Activated CD8-positive, alpha-beta memory T cell treated with anti-CD3 and anti-CD28 coated beads, Interleukin-2, amount 50 U/mL, for 24 hours (primary cell): ENCODE data around the gene BAHCC1.

Experiments
- DNase-seq: peaks from one replicate; pipeline ENCODE4 v3.0.0-alpha.2; 2020; ENCODE audit errors: extremely low read depth

Gene BAHCC1

DNA sequence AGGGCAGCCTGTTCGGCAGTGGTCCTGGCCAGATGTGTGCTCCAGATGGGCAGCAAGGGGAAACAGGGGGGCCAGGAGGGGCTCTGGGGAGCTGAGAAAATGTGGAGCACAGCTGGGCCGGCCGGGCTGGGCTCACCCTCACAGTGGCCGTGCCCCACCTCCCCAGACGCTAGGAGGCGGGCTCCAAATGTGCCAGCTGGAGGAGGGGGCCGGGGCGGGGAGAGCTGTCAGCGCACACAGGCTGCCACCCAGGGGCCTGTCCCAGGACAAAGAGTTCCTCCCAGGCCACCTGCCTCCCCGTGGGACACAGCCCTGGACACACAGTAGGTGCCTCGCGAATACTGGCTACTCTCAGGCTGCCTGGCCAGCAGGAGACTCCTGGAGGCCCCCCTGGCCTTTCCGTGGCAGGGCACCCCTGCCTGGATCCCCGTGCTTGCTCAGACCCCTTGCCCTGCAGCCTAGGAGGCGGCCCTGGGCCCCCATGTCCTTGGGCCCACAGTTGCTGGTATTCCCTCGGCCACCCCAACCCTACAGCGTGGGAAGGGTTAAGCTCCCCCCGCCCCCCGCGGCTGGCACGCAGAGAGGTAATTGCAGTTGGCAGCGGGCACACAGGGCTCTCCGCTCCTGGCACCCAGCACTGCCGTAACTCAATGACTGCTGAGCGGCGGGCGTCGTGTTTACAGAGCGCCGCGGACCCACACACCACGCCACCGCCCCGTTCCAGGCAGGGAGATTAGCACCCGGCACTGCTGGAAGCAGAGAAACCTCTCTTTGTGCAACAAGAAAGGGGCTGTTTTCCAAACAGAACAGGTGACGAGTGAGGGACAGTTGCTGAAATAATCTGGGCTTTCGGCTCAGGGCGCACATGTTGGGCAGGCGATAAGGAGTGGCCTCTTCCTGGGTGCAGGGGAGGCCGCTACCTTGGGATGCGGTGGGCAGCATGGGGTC lies 32.2 kb downstream of the BAHCC1 start:
- DNase-seq = no peak

DNA sequence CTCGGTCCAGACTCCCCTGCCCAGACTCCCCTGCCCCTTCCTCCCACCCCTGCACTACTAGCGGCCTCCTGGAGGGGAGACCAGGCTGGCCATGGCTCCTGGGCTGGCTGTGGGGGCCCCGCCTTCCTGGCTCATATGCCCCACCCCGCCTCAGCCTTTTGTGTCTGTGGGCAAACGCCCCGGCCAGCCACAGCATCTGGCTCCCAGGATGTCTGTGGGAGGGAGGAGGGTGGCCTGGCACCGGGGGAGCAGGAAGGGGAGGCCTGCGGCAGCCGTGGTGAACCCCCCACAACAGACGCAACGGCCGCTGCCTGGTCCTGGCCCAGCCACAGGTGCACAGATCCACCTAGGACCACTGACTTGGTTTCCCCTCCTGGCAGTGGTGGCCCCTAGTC lies 32.9 kb downstream of the BAHCC1 start:
- DNase-seq = no peak

DNA sequence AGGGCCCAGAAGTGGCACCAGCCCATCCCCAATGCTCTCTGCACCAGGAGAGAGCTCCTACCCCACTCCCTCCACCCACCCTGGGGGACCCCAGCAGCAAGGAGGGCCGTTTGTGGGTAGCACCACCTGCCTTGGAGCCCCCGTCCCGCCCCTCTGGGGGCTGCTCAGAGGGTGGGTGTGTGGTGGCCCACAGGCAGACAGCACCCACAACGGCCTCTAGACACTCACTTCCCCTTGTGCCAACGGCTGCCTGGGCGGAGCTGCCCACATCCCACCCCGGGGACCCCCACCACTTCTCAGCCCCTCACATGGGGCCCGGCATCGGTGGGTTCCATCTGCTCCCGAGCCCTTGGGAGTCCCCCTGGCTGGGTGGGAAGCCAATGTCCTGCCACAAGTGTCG lies 33.3 kb downstream of the BAHCC1 start:
- DNase-seq = no peak

DNA sequence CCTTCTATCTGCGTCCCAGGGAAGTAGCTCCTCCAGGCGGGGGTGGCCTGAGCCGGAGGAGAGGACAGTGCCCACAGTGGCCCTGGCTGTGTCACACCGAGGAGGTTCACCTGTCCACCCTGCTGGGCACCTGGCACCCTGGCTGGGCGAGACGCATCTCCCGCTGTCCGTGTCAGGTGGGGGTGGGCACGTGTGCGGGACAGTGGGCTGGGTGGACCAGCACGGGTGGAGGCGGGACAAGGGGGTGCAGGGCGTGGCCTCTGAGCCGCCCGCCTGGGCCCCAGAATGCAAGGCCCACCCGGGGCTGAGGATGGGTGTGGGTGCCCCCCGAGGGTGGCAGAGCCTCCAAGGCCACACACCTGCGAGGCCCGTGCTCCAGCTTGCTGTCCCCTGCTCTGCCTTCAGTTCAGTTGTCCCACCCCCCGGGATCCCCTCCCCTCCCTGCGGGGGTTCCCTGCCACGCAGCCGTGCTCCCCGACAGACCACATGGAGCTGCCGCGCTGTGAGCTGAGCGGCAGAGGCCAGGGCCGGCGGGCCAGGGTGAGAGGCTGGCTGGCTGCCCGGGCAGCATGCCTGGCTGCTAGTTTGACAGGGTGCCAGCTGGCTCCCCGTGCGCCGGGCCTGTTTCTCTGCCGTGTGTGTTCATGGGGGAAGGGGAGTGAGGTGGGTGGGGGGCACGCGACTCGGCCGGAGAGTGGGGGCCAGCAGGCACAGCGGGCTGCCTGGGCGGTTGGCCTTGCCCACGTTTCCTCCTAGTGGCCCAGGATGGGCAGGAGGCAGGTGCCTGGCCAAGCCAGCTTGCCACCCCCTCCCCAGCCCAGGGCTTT lies 33.9 kb downstream of the BAHCC1 start:
- no peak for DNase-seq

DNA sequence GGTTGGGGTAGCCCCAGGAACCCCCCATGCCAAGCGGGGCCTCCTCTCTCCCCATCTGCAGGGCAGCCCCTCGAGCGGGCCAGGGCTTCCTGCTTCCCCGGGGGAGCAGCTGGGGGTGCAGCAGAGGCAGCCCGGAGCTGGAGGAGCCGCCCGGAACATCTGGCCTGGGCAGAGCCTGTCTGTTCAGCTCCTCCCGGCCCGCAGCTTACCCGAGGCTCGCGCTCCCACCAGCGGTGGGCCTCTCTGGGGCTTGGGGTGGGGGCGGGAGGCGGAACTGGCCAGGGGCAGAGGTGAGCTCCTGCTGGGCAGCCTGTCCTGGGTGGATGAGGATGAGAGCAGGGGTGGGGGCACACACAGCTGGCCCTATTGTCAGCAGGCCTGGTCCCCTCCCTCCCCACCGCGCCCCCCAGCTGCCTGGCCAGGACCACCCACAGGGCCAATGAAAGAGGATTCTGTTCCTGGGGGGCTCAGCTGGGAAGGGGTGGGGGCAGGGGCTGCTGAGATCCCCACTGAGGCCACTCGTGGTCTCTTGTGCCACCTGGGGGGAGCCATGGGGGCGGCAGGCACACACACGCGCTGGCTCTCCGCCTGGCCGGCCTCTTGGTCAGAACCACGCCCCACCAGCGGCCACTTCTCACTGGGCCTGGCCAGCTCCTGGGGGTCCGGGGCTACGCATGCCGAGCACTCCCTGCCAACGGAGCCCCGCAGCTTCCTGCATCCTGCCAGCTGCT lies 34.7 kb downstream of the BAHCC1 start:
- no peak for DNase-seq

DNA sequence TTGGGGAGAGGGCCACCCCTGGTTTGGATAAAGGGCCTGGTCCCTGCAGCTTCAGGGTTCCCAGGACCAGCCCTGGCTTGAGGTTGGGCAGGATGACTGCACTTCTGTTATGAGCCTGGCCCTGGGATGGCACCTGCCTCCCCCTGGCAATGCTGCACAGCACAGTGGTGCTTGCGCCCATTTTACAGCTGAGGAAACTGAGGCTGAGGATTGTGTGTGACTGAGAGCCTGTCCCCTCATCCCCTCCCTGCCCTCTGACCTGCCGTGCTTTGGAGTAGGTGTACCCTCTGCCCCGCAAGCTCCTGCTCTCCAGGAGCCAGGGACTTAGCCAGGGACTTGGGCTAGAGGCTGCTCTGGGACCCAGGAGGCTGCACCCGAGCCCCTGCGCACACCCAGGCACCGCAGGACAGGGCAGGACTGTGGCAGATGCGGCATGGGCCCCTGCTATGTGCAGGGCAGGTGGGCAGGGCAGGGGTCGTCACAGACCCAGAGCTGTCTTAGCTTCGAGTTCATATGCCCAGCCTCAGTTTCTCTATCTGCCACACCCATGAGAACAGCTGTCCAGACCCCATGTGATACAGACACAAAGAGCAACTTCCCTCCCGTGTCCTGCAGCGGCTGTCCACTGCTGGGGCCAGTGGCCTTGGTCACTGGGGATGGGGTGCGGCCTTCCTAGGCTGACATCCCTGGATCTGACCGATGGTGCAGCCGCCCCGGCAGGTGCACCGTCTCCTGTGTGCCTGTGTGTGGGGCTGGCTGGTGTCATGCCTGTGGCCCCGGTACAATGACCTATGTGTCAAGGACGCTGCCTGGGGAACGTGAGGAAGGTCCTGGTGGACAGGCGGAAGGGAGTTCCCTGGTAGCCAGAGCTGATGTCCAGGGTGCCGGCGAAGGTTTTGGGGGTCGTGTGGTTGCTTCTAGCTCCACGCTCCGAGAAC lies 36.6 kb downstream of the BAHCC1 start:
- DNase-seq = no peak

DNA sequence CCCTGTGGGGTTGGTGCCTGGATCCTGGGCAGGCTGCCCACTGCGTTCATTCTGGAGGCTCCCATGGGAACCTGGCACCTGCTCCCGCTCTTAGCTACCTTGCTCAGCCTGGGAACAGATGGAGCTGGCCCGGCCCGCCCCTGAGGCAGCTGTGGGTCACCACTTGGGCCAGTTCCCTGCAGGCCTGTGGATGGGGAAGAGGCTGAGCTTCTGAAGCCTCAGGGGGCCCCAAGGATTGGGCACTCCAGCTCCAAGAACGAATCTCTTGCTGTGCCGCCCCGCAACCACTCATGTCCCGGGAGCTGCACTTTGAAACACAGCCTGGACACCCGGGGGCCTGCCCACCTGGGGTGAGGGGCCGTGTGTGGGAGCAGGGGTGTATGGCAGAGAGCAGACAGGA lies 37.7 kb downstream of the BAHCC1 start:
- no peak for DNase-seq

DNA sequence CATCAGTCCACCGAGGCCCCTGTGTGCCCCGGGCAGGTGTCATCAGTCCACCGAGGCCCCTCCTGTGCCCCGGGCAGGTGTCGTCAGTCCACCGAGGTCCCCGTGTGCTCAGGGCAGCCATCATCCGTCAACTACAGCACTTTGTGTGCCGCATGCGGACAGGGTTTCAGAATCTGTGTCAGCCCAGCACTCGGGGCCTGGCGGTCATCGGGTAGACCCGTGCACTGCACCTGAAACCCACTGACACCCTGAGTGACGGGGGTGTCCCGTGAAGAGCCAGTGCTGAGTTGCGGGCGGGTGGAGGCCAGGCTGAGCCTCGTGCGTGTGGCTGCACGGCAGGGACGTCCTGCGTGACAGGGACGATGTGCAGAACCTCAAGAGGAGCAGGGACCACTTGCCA lies 38.4 kb downstream of the BAHCC1 start:
- no peak for DNase-seq

DNA sequence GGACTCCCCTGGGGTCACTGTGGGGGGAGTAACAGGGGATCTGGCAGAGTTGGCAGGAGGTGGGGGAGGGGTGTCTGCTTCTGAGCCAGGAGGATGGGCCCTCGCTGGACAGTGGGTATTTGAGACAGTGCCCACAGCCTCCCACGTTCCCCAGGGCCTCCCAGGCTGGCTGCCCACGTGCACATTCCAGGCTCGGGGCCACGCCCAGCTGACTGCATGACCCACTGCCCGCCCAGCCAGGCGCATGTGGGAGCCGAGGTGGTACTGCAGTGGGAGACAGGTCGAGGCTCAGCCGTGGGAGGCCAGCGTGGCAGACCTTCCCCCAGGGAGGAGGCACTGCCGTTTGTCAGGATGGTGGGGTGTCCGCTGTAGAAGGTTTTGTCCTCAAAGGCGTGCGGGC lies 38.8 kb downstream of the BAHCC1 start:
- DNase-seq = no peak

DNA sequence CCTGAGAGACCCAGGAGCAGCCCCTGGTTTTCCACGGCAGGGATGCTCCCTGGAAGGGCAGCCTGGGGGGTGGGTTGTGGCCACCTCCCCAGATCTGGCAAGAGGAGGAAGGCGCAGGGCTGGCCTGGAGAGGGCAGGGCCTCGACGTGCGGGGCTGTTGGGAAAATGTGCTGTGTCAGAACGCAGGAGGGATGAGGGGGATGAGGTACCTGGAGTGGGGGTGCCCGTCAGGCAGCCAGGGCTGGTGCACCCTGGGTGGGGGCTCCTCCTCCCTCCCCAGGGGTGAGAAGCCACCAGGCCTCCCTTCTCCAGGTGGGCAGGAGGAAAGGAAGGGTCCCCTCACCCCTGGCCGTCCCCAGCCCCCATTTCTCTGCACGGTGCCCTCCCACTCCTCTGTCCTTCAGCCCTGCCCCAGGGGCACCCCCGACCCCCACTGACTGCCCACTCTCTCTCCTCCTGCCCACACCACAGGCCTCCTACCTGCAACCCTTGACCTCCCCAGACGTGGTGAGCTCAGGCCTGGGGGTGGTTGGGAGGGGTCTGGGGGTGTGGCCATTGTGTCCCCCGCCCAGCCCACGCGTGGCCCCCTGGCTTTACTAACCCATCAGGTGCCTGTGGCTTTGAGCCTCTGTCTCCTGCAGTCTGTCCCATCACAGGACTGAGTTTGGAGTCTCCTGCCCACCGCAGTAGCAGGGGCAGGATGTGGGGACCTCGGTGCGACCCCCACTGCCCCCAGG lies 39.6 kb downstream of the BAHCC1 start:
- DNase-seq = no peak

DNA sequence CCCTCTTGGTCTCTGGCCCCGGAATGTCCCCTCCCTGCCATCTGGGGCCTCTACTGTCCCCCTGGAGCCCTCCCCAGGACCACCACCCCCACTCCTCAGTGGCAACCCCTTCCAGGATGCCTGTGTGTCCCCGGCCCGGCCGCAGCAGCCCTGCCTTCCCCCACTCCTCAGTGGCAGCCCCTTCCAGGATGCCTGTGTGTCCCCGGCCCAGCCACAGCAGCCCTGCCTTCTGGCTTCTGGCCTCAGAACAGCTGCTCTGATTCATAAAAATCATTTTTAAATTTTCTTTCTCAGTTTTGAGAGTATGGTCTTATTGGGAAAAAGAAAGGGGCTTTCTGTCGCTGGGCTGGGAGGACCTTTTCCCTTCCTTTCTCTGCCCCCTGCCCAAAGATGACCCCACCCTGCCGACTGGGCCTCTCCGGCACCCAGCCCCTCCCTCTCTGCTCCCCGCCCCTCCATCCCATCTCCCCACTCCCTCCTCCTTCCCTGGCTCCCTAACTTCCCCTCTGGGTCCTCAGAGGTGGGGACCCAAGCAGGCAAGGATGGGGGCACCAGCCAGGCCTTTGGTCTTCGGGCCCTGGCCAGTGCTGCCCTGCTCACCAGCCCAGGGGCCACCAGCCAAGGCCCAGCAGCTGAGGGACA lies 40.5 kb downstream of the BAHCC1 start:
- no peak for DNase-seq

DNA sequence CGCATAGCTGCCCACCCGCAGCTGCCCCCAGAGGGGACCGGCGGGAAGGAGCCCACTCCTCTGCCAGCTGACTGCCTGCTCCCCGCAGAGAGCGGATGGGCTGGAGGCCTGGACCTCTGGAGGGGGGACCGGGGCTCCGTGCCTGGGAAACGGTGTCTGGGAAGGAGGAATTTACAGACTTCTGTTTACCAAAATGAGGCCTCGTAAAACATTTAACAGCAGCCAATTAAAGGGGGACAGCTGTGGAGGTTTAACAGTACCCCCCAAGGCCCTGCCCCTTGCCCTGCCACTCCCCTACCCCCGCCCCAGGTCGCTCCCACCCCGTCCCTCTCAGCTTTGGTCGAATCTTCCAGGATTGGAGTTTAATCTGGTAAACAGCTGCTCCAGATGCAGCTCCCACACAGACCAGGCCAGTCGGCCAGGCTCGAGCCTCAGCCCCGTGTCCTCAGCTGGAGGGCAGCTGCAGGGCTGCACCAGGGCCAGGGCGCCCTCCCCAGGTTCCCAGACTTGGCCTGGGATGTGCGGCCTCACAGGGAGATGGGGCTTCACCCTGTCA lies 41.1 kb downstream of the BAHCC1 start:
- DNase-seq = no peak

DNA sequence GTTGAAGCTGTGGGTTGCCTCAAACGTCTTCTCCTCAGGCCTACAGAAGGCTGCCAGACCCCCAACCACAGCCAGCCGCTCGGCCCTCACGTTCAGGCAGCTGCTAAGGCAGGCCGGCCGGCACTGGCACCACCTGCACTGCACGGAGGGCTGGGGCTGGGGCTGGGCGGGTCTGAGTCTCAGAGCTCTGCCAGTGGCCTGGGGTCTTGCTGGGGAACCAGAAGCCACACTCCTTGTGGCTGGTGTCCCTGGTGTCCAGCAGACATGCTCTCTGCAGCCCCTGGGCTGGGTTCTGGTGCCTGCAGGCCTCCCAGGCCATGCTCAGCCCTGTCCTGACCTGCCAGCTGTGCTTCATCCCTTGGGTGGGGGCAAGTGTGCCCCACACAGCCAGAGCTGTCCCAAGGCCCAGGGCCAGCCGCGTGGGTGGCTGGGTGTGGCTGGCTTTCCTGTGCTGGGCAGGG lies 42.0 kb downstream of the BAHCC1 start:
- no peak for DNase-seq

DNA sequence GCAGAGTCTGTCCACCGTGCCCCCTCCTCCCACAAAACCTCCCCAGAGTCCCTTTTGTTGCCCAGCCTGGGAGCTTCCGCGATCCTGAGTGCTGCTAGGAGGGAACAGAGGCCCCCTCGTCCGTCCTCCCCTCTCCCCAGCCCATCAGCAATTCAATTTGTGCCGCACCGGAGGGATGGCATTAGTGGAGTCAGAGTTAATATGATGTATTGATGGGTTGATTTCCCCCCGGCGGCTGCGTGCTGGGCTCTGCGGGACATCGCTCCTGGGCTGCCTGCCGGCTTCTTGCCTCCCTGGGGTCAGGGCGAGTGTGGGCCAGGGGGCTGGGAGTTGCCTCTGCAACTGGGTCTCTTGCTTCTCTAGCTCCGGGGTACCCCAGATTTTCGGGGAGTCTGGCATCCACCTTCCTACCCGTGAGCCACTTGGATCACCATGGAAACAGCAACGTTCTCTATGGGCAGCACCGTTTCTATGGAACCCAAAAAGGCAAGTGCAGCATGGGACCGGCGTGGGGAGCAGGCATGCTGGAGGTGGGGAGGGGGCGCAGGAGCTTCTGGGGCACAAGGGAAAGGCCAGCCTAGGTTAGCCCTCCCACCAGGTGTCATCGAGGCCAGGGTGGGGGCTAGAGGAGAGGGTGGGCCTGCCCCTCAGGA lies 42.9 kb downstream of the BAHCC1 start:
- DNase-seq = no peak

DNA sequence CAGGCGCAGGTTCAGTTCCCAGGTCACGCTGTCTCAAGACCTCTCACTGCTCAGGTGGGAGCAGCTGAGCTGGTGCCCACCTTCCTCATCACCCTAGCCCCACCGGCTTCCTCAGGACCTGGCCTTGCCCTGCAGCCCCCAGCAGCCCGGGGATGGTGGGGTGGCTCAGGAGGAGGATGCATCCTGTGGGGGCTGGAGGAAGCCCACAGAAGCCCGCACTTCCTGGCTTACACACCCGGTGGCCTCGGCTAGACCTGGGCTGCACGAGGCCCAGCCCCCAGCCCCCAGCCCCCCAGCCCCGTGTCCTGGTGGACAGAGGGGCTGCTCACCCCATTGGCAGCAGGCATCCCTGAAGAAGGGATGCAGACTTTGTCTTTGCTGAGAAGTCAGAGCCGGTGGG lies 43.4 kb downstream of the BAHCC1 start:
- no peak for DNase-seq

DNA sequence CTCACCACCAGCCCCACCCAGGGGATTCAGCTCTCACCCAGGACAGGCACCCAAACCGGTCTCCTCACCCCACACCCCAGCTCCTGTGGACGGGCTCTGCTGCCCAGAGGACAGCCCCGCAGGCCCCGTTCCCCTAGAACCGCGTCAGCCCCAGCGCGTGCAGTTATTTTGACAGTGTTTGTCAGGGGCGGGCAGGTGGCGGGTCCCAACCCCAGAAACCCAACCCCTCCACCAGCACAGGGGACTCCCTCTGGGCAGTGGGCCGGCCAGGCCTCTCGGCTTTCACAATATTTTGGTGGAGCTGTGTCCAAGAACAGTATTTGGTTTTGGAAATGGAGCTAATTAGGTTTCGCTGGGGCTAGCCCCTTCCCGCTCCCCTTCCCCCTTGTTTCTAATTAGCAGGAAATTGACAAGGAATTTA lies 44.8 kb downstream of the BAHCC1 start:
- no peak for DNase-seq

DNA sequence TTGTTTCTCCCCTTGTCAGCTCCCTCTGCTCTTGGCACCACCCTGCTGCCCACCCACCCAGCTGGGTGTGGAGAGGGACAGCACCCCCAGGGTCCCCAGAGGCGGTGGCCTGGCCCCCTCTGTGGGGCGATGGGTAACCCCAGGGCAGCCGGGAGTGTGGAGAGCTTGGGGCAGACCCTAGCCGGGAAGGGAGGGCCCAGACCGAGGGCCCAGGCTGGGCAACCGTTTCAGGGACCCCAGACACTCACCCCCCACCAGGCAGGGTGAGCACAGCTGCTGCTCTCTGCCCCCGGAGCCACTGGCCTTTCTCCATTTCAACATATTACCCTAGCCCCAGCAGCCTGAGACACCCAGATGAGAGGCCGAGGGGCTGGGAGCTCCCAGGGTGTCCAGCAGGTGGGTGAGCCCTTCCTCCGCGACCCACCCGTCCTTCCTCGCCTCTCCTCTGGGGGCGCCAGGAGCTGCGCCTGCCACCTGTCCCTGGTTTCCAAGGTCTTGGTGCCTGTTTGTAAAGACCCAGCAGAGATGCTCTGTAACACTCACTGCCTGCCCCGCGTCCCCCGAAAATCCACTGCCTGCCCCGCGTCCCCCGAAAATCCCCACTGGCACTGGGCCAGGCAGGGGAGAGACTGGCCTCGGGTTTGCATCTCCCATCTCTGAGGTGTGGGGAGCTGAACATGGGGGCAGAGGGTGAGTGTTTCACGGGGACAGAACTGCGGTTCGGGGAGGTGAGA lies 45.4 kb downstream of the BAHCC1 start:
- DNase-seq = no peak

DNA sequence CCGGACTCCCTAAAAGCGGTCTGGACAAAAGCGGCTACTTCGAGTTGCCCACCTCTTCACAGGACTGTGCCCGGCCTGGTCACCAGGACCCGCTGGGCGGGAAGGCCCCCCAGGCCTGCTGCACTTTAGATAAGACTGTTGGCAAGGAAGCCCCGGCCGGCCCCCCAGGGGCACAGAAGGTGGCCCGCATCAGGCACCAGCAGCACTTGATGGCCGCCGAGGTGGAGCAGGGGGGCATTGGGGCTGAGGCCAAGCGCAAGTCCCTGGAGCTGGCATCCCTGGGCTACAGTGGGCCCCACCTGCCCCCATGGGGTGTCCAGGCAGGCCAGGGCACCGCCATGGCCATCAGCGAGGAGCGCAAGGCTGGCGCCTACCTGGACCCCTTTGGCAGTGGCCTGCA lies 47.5 kb downstream of the BAHCC1 start:
- DNase-seq = no peak
